HG03139 (cell line): ENCODE measurements around the gene SNCA.

ENCODE experiments used
- ATAC-seq: cut with Tn5 transposase; IDR thresholded peaks from one replicate; pipeline ENCODE4 v1.9.1; 2021; ENCODE audit not compliant: unreplicated experiment

Gene SNCA

DNA sequence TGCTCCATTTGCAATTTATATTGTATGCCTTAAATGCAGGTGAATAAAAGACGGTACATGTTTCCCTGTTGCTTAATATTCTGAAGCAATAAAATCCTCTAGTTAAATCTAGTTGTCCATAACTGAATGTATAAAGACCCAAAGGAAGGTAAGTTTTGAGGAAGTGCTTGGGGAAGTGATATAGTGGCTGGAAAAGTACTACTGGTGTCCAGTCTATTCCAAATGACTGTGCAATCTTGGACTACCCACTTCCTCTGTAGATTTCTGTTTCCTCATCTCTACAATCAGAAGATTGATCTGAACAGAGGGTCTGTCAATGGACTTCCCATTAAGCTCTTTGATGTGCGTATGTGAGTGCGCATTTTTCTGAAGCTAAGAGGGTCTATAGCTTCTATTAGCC, 17.0 kb downstream of the SNCA start:
- no peak for ATAC-seq

DNA sequence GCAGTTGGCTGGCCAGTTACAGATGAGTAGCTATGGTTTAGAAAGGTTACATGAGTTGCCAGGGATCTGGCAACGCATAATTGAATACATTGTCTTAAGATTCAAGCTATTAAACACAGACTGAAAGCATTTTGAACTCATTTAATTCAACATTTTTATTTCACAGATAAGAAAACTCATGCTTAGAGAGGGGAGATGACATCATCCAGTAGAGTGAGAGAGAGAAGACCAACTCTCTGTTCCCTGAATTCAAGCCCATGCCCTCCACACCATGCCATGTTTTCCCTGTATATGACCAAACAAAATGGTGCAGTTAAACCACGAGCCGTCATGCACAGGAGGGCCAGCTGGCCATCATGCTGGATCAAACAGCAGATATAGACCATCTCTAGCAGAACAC, 22.6 kb downstream of the SNCA start:
- no peak for ATAC-seq

DNA sequence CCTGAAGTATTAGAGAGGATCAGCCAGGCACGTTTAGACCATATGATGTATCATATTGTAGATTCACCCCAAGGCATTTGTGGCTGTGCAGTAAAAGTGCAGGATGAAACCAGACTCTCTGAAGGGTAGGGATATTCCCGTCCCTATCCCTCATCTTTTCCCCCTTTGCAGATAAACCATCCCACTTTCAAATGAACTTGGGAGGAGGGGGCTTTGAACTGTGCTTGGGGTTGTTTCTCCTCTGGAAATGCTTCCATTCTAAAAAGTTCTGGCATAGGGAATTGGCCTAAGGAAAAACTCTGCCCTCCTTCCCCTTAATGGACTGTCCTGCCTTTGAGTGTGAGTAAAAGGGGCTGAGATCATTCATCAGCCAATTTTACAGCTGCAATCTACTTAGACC, 23.8 kb downstream of the SNCA start:
- no peak for ATAC-seq

DNA sequence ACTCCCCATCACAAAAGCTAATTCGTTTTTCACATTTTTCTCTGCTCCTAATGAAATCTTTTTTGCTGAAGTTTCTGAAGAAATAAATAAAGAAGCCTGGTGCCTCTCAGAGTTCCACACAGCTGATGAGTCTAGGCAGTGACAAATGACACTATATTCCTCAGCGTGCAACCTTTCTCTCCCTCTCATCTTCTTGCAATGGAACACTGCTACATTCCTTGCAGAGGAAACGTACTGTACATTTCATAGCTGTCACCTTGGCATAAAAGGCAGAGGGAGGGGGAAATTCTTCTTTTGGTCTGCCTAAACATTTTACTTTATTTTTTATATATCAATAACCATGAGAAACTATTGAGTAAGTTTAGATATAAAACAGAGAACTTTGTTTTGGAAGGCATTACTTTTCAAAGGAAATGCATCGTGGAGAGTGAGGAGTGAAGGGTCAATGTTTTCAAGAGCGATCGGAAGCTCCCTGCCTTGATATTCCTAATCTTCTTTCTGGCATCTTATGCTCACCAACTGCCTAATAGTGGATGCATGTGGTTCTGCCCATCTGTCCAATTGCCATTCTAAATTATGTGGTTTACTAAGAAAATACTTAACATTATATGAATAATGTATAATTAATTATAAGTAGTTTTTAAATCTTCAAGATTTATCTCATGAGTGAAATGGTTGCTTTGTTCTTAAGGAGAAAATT, 29.4 kb downstream of the SNCA start:
- ATAC-seq, result no peak

DNA sequence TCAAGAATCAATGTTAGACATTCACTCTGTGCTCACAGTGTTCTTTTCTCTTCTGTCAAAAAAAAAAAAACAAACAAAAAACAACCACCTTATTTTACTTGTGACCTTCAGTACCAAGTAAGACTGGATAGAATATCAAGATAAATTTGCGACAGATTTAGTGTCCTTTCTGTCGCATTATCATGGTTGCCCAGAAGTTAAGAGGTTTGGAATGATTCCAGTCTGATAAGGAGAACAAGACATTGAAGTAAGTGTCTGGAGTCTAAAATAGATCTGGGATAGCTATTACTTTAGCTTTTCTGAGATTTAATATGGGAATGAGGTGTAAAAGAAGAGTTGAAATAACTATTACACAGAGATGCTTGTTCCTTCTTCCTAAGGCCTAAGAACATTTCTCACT, 31.7 kb downstream of the SNCA start:
- no peak for ATAC-seq

DNA sequence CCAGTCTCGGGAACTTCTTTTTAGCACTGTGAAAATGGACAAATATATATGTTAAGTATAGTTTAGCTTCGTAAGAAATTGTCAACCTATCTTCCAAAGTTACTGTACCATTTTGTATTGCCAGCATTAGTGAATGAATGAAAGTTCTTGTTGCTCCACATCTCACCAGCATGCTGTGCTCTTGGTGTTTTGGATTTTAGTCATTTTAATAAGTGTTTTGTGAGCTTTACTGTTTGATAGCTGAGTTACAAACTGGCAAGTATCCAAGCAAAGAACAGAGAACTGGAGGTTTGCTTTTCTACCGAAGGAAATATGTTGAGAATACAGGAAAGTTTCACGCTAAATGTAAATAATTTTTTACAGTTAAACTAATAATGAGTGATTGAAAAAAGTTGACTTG, 33.0 kb downstream of the SNCA start:
- no peak for ATAC-seq

DNA sequence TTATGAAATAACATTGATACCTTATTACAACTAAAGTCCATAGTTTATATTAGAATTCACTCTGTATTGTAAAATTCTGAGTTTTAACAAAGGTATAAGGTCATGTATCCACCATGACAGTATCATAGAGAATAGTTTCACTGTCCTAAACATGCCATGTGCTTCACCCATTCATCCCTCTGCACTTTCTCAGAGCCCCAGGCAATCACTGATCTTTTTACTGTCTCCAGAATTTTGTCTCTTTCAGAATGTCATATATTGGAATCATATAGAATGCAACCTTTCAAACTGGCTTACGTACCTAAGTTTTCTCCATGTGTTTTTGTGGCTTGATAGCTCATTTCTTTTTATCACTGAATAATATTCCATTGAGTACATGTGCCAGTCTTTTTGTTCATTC, 33.9 kb downstream of the SNCA start:
- no peak for ATAC-seq

DNA sequence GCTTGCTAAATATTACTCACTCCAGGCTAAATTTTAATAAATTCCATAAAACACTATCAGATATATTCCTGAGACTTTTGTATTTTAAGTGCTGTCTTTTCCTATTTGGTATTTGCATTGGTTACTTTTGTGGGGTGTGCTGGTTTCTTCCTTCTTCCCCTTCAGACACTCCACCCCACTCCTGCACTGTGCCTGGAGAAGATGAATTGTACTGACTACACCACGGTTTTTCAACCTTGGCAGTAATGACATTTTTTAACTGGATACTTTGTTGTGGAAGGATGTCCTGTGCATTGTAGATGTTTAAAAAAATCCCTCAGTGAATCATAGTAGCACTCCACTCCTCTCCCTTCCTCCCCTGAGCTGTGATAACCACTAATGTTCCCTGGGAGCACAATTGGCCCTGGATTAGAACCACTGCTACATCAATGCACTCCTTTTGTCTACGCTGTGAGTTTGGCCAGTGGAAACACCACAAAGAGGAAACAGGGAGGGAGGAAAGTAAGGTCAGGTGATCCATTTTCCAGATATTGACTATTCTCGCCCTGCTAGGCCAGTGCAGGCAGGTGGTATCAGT, 36.3 kb downstream of the SNCA start:
- ATAC-seq, result no peak

DNA sequence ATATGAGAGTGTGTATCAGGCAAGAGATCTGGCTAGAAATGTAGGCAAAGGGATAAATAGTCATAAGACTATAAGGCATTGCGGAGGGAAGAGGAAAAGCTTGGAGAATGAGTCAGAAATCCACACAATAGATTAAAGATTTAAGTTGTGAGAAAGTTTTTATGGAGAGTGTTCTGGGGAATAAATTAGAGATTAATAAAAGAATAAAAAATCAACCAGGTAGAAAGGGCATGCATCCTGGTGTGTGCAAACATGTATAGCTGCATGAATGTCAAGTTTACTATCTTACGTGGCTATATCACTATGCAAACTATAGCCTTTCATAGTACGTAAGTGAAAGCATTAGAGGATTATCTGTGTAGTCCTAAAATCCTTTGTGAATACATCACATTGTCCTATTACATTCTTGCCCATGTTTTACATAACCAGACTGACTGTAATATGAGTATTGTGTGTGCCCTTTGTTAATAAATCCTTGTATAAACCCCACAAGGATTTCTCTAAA, 36.9 kb downstream of the SNCA start:
- no peak for ATAC-seq

DNA sequence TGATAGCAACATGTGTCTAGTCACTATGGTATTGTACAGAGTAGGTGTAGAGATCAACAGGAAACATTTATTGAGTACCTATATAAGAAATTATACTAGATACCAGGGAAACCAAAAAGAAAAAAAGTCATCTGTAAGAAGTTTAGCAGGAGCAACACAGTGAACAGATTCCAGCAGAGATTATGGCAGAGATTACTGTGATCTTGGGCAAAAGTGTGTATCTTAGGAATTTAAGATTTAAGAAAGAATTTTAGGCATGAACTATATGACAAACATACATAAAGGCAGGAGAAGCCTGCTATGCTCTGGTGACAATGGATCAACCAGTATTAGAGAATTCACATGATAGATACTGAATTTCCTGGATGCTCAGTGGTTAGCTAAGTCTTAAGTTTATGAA, 37.9 kb downstream of the SNCA start:
- ATAC-seq, result no peak

DNA sequence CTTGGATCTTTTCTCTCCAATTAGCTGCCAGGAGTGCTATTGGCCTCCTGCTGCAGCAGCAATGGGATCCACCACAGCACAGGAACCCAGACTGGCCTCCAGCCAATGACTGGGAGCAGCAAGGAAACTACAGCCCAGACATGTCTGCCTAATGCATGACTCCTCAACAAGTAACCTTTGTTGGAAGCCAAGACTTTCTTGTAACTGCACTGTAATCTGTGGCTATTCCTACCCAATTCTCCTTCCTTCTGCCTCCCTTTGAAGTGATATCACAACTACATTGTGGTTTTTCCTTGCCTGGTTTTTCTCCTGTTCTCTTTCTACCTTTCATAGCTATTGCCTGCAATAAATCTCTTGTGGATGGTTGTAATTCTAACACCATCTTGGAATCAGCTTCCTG, 39.8 kb downstream of the SNCA start:
- ATAC-seq, result no peak

DNA sequence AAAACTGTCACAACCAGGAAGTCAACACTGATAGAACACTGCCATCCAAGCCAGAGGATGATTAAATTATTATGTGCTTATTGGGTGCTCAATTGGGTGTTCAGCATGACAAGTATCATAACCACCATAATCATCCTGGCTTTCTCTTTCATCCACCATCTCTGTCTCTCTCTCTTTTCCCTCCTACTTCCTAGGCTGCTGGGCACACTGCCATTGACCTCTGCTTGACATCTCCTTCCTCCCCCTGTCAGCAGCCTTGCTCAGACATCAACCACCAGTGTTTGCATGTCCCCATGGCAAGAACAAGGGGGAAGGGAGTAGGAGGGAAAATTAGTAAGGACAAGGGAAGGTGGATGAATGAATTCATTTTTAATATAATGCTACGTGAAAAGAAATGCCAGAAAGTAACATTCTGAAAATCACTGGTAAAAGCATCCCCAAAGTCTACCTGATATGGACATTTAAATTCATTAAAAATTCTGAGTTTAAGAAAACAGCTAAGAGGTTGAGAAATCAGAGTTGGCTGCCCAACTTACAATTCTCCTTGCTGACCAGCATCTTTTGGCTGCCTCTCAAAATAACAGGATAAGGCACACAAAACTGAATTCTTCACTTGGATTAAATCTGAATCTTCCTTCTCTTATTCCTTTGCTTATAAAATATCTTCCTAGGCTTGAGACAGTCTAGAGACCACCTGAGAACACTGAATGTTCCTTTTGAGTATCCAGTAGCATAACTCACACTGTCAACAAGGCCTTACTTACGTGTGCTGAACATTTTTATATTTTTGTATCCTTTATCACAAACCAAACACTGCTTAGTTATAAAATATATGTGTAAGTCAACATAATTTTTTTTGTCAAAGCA, 48.5 kb downstream of the SNCA start:
- ATAC-seq, result no peak

DNA sequence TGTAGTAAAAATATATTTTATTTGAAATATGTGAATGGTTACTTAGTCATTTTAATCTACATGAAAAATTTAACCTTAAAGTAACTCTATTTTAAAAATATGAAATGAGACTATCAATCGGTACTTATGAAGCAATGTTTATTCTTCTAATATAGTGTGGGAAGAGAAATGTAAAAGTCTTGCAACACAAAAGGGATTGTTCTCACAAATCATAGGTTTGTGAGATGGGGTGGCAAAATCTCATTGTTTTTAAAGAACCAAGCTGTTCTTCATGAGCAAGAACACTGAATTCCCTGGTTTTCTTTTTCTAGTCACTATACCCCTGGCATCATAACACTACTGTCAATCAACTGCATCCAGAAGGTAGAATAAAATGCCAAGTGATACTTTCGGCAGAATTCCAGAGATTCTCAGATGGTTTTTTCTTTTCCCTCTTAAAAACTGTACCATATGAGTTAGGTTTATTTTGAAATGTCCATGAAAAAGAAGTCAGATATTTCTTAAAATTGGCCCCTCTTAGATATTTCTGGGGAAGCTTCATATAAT, 52.2 kb downstream of the SNCA start:
- no peak for ATAC-seq

DNA sequence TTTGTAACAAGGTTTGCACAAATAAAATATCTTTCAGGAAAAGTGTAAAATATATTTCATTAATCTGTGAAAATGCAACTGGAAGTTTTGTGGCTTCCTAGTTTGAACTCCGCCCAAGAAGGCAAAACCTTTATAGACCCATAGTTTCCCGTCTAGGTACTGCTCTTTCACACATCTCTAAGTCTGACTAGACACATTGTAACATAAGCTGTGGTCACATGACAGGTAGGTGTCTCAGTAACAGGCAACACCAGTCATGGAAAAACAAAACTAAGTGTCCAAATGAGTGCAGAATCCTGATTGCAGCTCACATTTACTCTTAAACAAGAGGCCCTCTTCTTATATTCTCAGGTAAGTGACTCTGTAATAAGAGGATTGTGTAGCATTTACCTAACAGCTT, 55.6 kb downstream of the SNCA start:
- no peak for ATAC-seq

DNA sequence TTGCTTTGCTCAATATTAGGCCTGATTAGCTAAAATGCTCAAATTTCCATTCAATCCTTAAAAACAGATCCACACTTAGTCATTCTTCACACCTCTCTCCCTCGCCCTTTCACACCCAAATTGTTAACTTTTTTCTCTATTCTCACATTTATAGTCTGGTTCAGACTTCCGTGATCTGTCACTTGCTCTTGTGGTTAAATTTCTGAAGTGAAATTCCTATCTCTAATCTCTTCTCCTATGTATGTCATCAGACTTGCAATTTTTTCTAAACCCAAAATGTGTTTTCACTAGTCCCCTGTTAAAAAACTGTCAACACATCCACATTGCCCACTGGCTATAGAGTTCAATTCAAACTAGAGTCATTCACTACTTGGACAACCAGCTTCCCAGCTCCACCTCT, 63.2 kb downstream of the SNCA start:
- no peak for ATAC-seq

DNA sequence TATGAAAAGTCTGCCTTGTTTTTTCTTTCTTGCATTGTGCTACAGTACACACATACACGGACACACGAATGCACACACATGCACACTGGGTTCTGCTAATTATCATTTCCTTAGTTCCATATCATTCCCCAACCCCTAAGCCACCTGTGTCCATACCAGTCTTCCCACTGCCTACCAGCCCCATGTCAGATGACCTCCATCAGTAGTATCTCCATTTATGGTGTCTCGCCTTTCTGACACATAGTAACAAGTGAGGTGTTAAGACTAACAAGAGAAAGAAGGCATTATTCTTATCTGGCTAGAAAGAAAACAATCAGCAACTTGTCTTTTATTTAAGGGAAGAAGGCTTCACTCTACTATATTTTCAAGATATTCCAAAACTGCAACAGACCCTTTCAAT, 67.1 kb downstream of the SNCA start:
- no peak for ATAC-seq

DNA sequence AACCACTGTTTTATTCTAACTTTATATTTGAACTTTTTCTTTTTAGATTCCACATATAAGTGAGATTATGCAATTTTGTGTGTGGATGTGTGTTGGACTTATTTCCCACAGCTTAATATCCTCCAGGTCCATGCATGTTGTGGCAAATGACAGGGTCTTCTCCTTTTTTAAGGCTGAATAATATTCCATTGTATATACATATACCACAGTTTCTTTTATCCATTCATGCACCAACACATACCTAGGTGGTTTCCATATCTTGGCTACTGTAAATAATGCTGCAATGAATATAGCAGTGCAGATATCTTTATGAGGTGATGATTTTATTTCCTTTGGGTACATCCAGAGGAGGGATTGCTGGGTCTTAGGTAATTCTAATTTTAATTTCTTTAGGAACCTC, 69.0 kb downstream of the SNCA start:
- ATAC-seq, result no peak

DNA sequence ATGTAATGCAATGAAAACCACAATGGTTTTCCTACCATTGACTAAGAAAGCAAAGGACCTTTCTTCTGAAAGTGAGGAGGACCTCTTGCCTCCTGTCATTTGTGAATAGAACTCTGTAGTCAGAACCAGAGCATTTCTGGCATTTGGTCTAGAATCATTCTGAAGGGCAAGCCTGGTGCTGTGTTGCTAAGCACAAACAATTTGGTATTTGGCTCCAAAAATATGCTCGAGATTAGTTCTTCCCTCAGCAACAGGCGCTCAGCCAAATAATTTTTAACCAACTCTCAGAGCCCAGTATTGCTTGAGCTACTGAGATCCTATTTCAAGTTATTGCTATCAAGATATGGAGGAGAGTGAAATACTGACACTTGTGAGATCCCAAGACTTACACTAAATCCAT, 71.0 kb downstream of the SNCA start:
- ATAC-seq, result no peak

DNA sequence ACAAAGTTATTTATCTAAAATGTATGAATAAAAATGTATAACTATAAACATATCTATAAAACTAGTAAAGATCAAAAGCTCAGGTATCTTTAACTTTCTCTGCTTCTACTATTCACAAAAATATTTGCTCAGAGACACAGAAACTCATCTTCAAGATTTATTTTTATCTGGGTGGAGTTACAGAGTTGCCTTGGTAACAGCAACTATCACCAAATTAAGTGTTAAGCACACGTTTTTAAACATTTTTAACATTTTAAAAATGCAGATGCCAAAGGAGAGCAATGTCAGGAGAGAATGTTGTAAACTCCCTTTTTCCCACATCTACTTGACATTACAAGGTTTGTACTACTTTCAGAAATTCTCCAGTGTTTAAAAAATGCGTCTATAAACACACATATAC, 71.4 kb downstream of the SNCA start:
- ATAC-seq, result no peak

DNA sequence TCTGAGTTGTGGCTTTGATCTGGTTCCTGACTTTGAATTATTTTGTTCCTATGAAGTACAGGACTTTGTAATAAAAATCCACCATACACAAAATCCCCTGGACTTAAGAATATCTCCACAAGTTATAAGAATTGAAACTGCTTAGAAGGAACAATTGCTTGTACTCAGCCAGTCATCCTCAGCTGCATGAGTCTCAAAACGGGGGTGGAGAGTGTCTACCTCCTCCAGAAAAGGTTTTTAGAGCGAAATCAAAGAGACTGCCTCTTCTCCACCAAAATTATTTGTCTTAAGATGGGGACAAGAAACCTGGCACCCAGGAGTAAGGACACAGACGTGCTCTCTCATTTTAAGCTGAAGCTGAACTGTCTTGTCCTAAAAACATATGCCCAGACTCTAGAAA, 74.7 kb downstream of the SNCA start:
- no peak for ATAC-seq

DNA sequence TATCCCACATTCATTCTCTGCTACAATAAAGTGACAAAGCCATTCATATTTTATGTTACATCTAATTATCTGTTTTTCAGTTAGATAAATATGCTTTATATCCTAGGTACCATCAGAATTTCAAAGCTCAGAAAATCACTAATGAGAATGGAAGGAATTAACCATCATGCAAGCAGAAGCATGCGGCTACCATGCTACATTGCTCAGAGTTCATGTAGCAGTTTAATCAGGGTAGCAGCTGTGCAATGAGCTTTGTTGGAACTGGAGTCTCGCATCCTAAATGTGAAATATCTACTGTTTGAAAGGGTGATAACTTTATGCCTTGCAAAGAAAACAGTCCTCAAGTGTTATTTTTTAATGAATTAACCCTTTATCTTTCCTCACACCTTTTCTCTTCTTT, 77.5 kb downstream of the SNCA start:
- no peak for ATAC-seq
